Measurements from ENCODE around the gene TUBA4B.
A peak's percentile ranks its signal among the peaks of the same experiment; 100 is the strongest.

TUBA4B gene

GRCh38 chr2:219270055-219270372 lies 17.0 kb downstream of the TUBA4B start:
- TF ChIP-seq, protein P1, sequence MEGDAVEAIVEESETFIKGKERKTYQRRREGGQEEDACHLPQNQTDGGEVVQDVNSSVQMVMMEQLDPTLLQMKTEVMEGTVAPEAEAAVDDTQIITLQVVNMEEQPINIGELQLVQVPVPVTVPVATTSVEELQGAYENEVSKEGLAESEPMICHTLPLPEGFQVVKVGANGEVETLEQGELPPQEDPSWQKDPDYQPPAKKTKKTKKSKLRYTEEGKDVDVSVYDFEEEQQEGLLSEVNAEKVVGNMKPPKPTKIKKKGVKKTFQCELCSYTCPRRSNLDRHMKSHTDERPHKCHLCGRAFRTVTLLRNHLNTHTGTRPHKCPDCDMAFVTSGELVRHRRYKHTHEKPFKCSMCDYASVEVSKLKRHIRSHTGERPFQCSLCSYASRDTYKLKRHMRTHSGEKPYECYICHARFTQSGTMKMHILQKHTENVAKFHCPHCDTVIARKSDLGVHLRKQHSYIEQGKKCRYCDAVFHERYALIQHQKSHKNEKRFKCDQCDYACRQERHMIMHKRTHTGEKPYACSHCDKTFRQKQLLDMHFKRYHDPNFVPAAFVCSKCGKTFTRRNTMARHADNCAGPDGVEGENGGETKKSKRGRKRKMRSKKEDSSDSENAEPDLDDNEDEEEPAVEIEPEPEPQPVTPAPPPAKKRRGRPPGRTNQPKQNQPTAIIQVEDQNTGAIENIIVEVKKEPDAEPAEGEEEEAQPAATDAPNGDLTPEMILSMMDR (IDR thresholded peaks at IDR 0.05) = no peak
- Histone ChIP-seq H3K4me3 (no peak overlapping the region), H3K27ac (no peak overlapping the region)
- DNase-seq (ENCODE audit: low spot score) = no peak

- no peak overlapping the region for H3K27ac ChIP-seq
- TF ChIP-seq, protein P1 (IDR thresholded peaks at IDR 0.05) = no peak
- no peak overlapping the region for H3K4me3 ChIP-seq
- DNase-seq (ENCODE audit: low spot score) = no peak
Measured at GRCh38 chr2:219271021-219271420, 18.0 kb downstream of the TUBA4B start.

- Histone ChIP-seq H3K27ac (no peak overlapping the region), H3K4me3 (no peak overlapping the region)
- TF ChIP-seq, protein P1 (IDR thresholded peaks at IDR 0.05) = no peak
- no peak for DNase-seq (ENCODE audit: low spot score)
Measured at GRCh38 chr2:219272356-219272755, 19.3 kb downstream of the TUBA4B start.

DNA sequence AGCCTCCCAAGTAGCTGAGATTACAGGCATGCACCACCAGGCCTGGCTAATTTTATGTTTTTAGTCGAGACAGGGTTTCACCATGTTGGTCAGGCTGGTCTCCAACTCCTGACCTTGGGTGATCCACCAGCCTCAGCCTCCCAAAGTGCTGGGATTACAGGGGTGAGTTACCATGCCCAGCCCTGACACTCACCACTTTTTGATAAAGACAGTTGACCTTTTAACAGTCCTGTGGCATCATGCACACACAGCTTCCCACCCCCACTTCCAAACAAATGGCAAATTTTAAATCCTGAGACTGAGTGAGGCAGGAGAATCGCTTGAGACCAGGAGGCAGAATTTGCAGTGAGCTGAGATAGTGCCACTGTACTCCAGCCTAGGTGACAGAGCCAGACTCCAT lies 20.0 kb downstream of the TUBA4B start:
- no peak for DNase-seq (ENCODE audit: low spot score)
- no peak overlapping the region for H3K4me3 ChIP-seq
- no peak overlapping the region for H3K27ac ChIP-seq
- TF ChIP-seq, protein P1 (IDR thresholded peaks at IDR 0.05) = no peak

DNA sequence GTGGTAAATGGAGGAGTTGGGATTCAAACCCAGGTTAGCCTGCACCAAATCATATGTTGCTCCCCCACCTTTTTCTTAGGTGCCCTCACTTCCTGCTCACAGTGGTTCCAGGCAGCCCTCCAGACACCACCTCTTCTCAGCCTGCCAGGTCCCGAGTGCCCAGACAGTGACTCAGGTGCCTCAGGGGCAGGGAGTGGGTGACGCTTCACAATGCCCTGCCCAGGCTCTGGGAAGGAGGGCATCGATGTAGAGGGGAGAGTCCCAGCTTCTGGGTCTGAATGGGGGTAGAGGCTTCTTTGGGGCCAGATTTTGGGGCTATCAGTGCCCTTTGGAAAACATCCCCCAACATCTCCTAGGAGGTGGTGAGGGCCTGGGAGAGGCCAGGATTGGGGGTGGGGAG lies 20.9 kb downstream of the TUBA4B start:
- TF ChIP-seq, protein P1 (IDR thresholded peaks at IDR 0.05) = no peak
- peak overlapping the region; percentile 84 to 96 for H3K27ac ChIP-seq
- no peak for DNase-seq (ENCODE audit: low spot score)
- no peak overlapping the region for H3K4me3 ChIP-seq

DNA sequence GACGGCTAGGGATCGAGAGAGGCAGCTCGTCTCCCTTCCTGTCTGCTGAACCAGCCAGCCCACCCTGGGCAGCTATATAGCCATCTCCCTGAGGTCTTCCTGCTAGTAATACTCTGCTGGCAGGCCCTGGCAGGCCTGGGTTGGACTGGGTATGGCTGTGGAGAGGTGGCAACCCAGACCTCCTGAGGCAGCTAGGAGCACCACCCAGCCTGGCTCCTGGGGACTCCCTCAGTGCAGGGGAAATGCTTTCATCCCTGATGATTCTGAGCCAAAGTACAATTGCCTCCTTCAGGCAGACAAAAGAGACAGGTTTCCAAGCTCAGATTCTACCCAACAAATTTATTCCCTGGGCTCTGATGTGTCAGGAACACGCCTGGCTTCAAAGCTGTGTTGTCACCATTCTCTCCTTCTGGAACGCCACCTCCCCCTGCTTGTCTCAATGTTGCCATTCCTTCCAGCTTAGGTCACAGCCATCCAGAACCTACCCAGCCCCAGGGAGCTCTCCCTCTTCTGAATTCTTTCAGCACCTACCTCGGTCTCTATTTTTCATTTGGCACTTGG lies 21.4 kb downstream of the TUBA4B start:
- TF ChIP-seq, protein P1 (IDR thresholded peaks at IDR 0.05) = no peak
- Histone ChIP-seq H3K4me3 (no peak overlapping the region), H3K27ac (peak overlapping the region; percentile 84 to 96)
- peak; percentile 79 for DNase-seq (ENCODE audit: low spot score)

DNA sequence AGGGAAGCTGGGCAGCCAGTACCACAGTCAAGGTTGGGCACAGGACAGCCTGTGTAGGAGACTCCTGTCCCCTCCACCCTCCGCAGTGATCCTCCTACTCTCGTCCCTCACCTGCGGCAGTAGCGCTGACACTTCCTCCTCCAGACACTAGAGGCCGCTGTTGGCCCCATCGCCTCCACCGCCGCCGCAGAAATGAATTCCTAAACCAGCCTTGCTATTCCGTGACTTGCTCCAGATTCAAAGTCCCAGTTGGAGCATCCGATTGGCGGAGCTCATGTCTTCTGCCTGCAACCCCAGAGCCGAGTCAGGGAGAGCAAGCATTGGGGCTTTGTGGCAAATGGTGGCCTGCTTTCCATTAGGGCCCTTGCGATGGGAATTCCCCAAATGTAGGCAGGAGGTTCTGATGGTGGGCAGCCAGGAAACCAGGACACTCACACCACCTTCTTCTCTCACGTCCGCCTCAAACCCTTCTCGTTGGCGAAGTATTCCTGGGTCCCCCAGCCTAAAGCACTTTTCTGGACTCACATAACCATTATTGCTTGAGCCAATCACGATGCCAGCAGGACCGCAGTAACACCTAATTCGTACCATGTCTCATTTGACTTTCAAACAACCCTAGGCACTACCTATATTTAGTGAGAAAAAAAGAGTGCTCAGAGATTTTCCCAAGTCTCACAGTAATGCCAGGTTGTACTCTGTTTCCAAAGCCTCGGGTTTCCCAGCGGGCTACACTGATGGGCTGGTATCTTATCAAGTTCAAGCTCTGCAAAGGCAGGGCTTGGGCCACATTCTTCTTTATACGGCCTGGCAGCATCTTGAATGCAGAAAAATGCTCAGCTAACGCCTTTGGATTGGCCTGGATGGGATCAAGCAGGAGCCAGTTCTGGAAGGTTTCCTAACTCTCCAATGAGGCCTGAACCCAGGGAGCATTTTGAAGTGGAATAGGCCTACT lies 24.9 kb downstream of the TUBA4B start:
- Histone ChIP-seq H3K27ac (peak overlapping the region; percentile 99), H3K4me3 (peak overlapping the region; percentile 93)
- TF ChIP-seq, protein P1 (IDR thresholded peaks at IDR 0.05) = peak; percentile 100
- DNase-seq (ENCODE audit: low spot score) = peak; percentile 90
